K562 (cell line): ENCODE results near the gene SLC22A23. TPM values are rescaled to one million over a fixed set of nuclear protein-coding genes. Genes with fewer than 3 reads are reported as not detected.

Experiments used
- KLF10 ChIP-seq: fragments of 250-450 bp; sonication (Bioruptor Pico); IDR thresholded peaks from 2 replicates; pipeline ENCODE4 v1.6.1; 2021; ENCODE audit warnings: matching md5 sums
- MTF1 ChIP-seq: fragments of 250-450 bp; sonication (Bioruptor Pico); IDR thresholded peaks from 2 replicates; pipeline ENCODE4 v1.9.0; 2021; ENCODE audit warnings: moderate library complexity, mild to moderate bottlenecking, inconsistent platforms, borderline replicate concordance
- OTX1 ChIP-seq: fragments of 450-650 bp; formaldehyde crosslinking; IDR thresholded peaks from 2 replicates; pipeline ENCODE4 v1.4.0; 2022; ENCODE audit warnings: mild to moderate bottlenecking
- RAD51 ChIP-seq: fragments of 450-650 bp; IDR thresholded peaks from 2 replicates; pipeline ENCODE4 v1.7.1; 2016; ENCODE audit warnings: low read depth, mild to moderate bottlenecking, borderline replicate concordance
- SLC30A9 ChIP-seq: fragments of 250-450 bp; sonication (Bioruptor Pico); IDR thresholded peaks from 2 replicates; pipeline ENCODE4 v1.8.0; 2022; ENCODE audit warnings: mild to moderate bottlenecking, moderate library complexity
- SREBF2 ChIP-seq: sonication (generic); formaldehyde crosslinking; IDR thresholded peaks from 2 replicates; pipeline ENCODE4 v1.4.0; 2020; ENCODE audit warnings: mild to moderate bottlenecking, missing genetic modification reagents
- TCF3 ChIP-seq: sonication (generic); formaldehyde crosslinking; IDR thresholded peaks from 2 replicates; pipeline ENCODE4 v1.4.0; 2020; ENCODE audit warnings: mild to moderate bottlenecking, missing genetic modification reagents
- ZBTB17 ChIP-seq: fragments of 450-650 bp; formaldehyde crosslinking; IDR thresholded peaks from 2 replicates; pipeline ENCODE4 v1.4.0; 2020; ENCODE audit warnings: mild to moderate bottlenecking
- ZC3H8 ChIP-seq: fragments of 450-650 bp; IDR thresholded peaks from 2 replicates; pipeline ENCODE4 v1.6.1; 2017
- ZNF324 ChIP-seq: fragments of 250-450 bp; sonication (Bioruptor Pico); IDR thresholded peaks from 2 replicates; pipeline ENCODE4 v1.4.0; 2020; ENCODE audit warnings: mild to moderate bottlenecking
- polyA plus RNA-seq, 8 experiments: library from polyadenylated mRNA; depleted of rRNA in 4 of 8; stranded (reverse) in 5 of 8; unstranded in 3 of 8; fragments of >200 nt; fragmentation: Nextera tagmentation in 2 of 8; fragmentation: Illumina TruSeq in 1 of 8; extraction: Ambion mirVana in 2 of 8; extraction: Trizol in 1 of 8; gene quantifications; 2 replicates each; pipeline versions ENCODE4 v1.2.1 to v1.2.3, GENCODE V29; 2011 to 2014; ENCODE audit warnings: inconsistent platforms in 1 of 8, missing spikeins in 1 of 8
- total RNA-seq, 7 experiments: library from RNA; depleted of rRNA in 6 of 7; stranded (reverse); fragments of >200 nt in 6 of 7; fragmentation: Illumina TruSeq in 2 of 7; extraction: Trizol in 2 of 7; gene quantifications; 2 replicates each; pipeline versions ENCODE4 v1.2.1 to v1.2.3, GENCODE V29; 2011 to 2021; ENCODE audit warnings: low replicate concordance in 1 of 7
- TF ChIP-seq, protein P1 (sequence below): fragments of 250-450 bp; sonication (Bioruptor Pico); IDR thresholded peaks from 2 replicates; pipeline ENCODE4 v1.5.1; 2021; ENCODE audit warnings: mild to moderate bottlenecking
- TF ChIP-seq, protein P2 (sequence below): fragments of 450-650 bp; IDR thresholded peaks from 2 replicates; pipeline ENCODE4 v1.6.1; 2016; ENCODE audit warnings: mild to moderate bottlenecking, moderate library complexity
- TF ChIP-seq, protein P3 (sequence below): sonication (generic); formaldehyde crosslinking; IDR thresholded peaks from 2 replicates; pipeline ENCODE4 v1.8.1; 2023; ENCODE audit warnings: mild to moderate bottlenecking, missing genetic modification reagents

SLC22A23 gene
- total and polyA plus RNA-seq, 9 of the 15 experiments (the other 6 are each of a cell fraction or from before 2014, with no cell fraction given): 0.30 to 8.7 (median 2.5) TPM

DNA sequence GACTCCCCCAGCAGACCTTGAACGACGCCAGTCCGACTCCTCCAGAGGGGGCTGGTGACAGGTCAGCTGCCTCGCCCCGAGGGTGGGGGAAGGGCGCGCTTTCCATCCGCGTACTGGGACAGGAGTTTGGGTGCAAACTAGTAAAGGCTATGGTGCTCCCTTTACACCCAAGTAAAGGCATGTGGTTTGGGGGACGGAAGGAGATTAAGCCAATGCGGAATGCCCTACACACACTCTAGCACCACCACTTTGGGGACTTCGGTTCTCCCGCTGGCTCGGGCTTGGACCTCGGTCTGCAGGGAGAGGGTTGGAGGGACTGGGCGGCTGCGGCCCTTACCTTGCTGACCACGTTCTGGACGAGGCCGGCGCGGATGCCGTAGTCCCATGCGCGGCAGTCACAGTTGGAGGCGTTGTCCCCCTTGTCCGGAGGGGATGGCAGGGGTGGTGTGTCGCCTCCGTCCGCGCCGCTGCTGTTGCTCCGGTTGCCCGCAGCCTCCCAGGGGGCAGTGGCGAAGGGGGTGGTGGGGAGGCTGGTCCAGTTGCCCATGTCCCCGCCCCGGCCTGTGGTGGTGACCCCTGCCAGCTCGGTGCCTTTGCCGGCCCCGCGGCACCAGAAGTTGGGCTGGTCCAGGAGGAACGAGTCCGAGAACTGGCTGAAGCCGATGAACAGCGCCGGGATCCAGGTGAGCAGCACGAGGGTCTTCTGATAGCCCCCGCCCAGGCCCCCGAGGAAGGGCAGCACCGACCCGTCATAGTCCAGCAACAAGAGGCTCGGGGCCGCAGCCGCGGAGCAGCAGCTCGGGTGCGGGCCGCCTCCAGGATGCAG is 1.1 kb downstream of the SLC22A23 start (continued):
- TF ChIP-seq, protein P1, sequence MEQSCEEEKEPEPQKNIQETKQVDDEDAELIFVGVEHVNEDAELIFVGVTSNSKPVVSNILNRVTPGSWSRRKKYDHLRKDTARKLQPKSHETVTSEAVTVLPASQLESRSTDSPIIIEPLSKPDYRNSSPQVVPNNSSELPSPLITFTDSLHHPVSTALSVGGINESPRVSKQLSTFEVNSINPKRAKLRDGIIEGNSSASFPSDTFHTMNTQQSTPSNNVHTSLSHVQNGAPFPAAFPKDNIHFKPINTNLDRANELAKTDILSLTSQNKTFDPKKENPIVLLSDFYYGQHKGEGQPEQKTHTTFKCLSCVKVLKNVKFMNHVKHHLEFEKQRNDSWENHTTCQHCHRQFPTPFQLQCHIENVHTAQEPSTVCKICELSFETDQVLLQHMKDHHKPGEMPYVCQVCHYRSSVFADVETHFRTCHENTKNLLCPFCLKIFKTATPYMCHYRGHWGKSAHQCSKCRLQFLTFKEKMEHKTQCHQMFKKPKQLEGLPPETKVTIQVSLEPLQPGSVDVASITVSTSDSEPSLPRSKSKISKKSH (CRISPR knock-in tag): no peak
- TF ChIP-seq RAD51 (no peak; the same call in 1 of the 2 replicates), KLF10 (CRISPR knock-in tag) (no peak), ZNF324 (CRISPR knock-in tag) (no peak), ZC3H8 (no peak), ZBTB17 (CRISPR knock-in tag) (no peak), OTX1 (CRISPR knock-in tag) (no peak), SREBF2 (CRISPR knock-in tag) (no peak), MTF1 (CRISPR knock-in tag) (no peak), TCF3 (CRISPR knock-in tag) (no peak), SLC30A9 (no peak)
- TF ChIP-seq, protein P2, sequence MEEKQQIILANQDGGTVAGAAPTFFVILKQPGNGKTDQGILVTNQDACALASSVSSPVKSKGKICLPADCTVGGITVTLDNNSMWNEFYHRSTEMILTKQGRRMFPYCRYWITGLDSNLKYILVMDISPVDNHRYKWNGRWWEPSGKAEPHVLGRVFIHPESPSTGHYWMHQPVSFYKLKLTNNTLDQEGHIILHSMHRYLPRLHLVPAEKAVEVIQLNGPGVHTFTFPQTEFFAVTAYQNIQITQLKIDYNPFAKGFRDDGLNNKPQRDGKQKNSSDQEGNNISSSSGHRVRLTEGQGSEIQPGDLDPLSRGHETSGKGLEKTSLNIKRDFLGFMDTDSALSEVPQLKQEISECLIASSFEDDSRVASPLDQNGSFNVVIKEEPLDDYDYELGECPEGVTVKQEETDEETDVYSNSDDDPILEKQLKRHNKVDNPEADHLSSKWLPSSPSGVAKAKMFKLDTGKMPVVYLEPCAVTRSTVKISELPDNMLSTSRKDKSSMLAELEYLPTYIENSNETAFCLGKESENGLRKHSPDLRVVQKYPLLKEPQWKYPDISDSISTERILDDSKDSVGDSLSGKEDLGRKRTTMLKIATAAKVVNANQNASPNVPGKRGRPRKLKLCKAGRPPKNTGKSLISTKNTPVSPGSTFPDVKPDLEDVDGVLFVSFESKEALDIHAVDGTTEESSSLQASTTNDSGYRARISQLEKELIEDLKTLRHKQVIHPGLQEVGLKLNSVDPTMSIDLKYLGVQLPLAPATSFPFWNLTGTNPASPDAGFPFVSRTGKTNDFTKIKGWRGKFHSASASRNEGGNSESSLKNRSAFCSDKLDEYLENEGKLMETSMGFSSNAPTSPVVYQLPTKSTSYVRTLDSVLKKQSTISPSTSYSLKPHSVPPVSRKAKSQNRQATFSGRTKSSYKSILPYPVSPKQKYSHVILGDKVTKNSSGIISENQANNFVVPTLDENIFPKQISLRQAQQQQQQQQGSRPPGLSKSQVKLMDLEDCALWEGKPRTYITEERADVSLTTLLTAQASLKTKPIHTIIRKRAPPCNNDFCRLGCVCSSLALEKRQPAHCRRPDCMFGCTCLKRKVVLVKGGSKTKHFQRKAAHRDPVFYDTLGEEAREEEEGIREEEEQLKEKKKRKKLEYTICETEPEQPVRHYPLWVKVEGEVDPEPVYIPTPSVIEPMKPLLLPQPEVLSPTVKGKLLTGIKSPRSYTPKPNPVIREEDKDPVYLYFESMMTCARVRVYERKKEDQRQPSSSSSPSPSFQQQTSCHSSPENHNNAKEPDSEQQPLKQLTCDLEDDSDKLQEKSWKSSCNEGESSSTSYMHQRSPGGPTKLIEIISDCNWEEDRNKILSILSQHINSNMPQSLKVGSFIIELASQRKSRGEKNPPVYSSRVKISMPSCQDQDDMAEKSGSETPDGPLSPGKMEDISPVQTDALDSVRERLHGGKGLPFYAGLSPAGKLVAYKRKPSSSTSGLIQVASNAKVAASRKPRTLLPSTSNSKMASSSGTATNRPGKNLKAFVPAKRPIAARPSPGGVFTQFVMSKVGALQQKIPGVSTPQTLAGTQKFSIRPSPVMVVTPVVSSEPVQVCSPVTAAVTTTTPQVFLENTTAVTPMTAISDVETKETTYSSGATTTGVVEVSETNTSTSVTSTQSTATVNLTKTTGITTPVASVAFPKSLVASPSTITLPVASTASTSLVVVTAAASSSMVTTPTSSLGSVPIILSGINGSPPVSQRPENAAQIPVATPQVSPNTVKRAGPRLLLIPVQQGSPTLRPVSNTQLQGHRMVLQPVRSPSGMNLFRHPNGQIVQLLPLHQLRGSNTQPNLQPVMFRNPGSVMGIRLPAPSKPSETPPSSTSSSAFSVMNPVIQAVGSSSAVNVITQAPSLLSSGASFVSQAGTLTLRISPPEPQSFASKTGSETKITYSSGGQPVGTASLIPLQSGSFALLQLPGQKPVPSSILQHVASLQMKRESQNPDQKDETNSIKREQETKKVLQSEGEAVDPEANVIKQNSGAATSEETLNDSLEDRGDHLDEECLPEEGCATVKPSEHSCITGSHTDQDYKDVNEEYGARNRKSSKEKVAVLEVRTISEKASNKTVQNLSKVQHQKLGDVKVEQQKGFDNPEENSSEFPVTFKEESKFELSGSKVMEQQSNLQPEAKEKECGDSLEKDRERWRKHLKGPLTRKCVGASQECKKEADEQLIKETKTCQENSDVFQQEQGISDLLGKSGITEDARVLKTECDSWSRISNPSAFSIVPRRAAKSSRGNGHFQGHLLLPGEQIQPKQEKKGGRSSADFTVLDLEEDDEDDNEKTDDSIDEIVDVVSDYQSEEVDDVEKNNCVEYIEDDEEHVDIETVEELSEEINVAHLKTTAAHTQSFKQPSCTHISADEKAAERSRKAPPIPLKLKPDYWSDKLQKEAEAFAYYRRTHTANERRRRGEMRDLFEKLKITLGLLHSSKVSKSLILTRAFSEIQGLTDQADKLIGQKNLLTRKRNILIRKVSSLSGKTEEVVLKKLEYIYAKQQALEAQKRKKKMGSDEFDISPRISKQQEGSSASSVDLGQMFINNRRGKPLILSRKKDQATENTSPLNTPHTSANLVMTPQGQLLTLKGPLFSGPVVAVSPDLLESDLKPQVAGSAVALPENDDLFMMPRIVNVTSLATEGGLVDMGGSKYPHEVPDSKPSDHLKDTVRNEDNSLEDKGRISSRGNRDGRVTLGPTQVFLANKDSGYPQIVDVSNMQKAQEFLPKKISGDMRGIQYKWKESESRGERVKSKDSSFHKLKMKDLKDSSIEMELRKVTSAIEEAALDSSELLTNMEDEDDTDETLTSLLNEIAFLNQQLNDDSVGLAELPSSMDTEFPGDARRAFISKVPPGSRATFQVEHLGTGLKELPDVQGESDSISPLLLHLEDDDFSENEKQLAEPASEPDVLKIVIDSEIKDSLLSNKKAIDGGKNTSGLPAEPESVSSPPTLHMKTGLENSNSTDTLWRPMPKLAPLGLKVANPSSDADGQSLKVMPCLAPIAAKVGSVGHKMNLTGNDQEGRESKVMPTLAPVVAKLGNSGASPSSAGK: peak; percentile 67
- TF ChIP-seq, protein P3, sequence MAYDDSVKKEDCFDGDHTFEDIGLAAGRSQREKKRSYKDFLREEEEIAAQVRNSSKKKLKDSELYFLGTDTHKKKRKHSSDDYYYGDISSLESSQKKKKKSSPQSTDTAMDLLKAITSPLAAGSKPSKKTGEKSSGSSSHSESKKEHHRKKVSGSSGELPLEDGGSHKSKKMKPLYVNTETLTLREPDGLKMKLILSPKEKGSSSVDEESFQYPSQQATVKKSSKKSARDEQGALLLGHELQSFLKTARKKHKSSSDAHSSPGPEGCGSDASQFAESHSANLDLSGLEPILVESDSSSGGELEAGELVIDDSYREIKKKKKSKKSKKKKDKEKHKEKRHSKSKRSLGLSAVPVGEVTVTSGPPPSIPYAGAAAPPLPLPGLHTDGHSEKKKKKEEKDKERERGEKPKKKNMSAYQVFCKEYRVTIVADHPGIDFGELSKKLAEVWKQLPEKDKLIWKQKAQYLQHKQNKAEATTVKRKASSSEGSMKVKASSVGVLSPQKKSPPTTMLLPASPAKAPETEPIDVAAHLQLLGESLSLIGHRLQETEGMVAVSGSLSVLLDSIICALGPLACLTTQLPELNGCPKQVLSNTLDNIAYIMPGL (CRISPR knock-in tag): no peak
